Activated CD8-positive, alpha-beta memory T cell treated with anti-CD3 and anti-CD28 coated beads, Interleukin-2, amount 50 U/mL, for 48 hours (primary cell): ENCODE results near the gene DCLRE1B.
A peak's percentile ranks its signal among the peaks of the same experiment; 100 is the strongest.
"Not testable (repeated sequence)": the region's sequence is repeated elsewhere in the genome, so short reads cannot be mapped to it uniquely, and the experiment has no call there.

Source experiments
- DNase-seq: peaks from one replicate; pipeline ENCODE4 v3.0.0-alpha.2; 2020

DCLRE1B gene

DNA sequence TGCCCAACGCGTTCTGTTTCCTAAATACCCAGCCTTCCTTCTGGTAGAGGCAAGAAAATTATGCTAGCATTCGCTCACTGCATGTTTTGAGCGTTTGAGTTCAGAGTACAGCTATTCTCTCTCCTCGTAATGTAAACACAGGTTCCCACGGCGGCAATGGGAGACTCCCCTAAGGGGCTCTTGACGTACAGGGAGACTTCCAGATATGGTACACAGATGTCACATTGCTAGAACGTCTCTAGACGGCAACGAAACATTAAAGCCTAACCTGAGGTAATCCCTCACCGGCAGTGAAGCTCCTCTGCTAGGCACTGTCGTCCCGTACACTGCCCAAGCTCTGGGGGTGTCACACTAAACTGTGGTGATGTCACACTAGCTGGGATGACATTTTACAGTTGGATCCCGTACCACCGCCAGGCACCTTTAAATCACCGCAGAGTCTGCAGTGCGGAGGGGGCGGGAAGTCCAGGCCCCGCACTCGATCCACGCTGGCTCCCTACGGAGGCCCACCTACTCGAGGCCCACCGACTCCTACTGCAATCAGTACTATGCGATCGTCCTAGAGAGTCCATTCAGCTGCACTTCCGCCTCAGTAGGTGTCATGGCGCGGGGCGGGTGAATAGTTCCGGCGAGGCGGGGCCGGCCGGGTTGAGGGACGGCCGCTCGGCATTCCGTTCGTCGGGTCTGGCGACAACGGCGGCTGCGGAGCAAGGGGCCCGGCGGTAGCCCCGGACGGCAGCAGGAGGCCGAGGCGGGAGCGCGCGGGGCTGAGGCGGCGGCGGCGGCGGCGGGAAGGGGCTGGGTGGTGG is 24.0 kb downstream of the DCLRE1B start, which contains the start of gene HIPK1:
Gene HIPK1 (plus strand): TSS at position 384 of the 809 bp plus-strand sequence.
- DNase-seq, result peak; percentile 95

DNA sequence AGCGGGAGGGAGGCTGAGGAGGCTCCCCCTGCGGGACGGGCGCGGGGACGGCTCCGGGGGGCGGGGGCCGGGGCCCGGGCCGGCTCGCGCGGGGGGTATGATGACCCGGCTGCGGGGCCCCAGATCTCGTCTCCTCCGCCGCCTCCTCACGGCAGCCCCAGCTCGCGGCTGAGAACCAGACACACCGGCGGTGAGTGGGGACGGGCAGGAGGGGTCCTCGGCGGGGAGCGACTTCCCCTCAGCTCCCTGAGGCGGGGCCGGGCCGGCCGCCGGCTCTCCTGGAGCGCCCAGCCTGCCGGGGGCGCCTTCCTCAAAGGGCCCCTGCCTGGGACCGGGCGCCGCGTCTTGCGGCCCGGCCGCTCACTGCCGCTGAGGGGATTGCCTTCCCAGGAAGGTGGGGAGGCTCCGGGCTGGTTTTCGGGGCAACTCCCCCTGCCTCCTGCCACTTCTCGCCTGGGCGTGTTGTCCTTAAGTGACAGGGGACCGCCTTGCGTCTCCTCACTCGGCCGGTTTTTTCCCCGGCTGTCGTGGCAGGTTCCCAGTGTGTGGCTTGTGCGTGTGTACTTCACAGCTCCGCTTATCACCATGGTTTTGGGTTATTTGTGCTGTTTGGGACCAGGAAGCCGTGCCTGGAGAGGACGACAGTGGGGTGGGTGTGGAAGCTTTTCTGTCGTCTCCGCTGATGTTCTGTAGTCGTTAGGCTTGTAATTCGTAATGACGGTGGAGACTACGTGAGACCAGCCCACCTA is 24.8 kb downstream of the DCLRE1B start:
- peak; percentile 81 for DNase-seq

DNA sequence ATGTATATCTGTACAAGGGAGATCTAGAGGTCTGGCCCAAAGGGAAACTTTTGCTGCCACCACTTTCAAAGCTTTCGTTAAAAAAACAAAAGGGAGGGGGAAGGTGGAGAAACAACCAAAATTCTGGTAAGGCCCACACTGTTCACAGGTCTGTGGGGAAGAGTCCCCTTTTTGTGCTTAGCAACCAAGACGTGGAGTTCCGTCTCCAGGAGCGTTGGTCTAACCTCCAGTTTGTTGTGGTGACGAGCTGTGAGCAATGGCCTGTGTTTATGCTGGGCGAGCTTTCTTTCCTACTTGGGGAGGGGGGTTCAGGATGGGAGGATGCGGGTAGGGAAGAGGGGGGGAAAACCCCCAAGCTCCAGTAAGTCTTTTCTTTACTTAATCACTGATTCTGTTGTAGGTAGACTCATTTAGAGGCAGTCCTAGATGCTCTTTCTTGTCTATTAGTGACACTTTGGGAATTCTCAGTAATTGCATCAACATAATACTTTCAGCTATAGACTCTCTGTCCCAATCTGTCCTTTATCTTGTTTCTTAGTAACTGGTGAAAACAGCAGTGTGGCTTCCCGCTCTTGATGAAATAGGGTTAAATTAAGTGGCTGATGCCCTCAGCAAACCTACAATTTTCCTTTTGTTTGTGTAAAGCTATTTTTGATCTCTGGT is 25.5 kb downstream of the DCLRE1B start:
- peak; percentile 77 for DNase-seq

DNA sequence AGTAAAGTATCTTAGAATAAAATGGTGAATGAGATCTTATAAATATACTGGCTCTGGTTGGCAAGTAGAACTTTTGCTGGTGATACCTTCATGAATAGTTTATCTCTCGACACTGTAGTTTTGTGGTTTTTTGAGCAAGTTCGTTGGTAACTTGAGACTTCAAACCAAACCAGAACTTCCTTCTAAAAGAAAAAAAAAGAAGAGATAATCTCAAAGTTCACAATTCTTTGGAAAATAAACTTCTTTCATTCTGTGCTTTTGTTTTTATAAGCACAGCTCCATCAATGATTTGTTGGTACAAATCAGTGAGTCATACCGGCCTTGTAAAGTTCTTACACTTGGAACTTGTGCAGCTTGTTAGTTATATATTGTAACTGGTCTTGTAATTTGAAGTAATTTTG is 26.3 kb downstream of the DCLRE1B start:
- no peak for DNase-seq

DNA sequence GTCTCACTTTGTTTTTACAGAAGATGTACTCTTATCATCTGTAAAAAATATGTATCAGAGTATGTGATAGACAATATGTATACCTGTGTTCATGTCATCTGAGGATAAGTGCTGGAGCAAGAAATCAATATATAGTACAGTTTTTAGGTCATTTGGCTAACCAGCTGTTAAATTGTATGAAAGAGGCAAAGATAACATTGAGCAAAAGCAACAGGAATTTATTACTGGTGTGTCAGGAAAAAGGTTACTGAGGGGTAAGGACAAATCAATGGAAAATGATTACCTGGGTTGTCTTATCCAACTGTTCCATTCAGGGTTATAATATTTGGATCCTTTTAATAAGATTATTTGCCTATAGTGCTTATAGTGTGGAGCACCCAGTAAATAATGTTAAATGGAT is 28.9 kb downstream of the DCLRE1B start:
- DNase-seq, result no peak

DNA sequence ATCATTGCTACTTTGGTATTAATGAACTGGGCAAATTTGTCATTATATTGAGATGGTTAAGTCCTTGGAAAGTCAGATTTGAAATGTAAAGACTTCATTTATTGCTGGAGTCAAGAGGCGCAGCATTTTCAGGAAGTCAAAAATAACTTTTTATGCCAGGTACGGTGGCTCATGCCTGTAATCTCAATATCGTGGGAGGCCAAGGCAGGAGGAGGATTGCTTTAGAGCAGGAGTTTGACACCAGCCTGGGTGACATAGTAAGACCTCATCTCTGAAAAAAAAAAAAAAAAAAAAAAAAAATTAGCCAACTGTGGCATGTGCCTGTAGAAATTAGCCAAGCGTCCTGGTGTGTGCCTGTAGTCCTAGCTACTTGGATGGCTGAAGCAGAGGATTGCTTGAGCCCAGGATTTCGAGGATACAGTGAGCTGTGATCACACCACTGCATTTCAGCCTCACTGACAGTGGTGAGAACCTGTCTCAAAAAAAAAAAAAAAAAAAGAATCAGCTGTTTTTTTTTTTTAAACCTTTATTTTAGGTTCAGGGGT is 29.5 kb downstream of the DCLRE1B start:
- DNase-seq, result no peak

DNA sequence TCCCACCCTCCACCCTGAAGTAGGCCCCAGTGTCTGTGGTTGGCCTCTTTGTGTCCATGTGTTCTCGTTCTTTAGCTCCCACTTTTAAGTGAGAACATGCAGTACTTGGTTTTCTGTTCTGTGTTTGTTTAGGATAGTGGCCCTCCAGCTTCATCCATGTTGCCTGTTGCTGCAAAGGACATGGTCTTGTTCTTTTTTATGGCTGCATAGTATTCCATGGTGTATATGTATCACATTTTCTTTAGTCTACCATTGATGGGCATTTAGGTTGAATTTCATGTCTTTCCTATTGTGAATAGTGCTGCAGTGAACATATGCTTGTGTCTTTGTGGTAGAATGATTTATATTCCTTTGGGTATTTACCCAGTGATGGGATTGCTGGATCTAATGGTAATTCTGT is 30.1 kb downstream of the DCLRE1B start:
- no peak for DNase-seq

DNA sequence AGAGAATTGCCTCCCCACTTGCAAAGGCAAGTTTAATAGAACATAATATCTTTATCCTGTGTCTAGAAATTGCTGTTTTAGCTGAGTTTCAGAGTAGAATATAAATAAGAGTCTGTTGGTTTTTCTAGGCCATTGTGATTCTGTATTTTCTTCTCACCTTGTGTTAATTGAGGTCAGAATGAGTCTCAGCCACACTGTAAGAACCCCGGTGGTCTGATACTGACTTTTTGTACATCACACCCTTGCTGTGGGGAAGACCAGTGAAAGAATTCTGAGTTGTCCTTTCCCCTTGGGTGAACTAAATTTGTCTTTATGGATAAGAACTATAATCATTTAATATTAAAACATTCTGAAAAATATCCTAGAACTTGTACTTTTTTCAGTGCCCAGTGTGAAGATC is 30.8 kb downstream of the DCLRE1B start:
- DNase-seq, result no peak

DNA sequence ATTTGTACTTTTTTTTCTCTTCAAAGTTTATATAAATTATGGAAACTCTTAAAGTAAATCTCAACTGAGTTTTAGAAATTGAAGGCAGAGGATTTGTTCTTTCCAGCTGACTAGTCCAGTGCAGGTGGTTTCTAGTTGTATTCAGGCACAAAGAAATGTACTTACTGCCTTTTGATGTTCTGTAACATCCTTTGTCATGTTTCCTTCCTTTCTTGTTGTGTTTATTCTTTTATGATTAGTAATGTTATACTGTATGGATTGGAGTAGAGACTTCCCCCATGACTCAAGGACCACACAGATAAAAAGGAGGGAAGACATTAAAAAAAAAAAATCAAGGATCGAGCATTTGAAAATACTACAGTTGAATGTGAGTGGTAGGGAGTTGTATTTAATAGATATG is 32.0 kb downstream of the DCLRE1B start:
- no peak for DNase-seq

DNA sequence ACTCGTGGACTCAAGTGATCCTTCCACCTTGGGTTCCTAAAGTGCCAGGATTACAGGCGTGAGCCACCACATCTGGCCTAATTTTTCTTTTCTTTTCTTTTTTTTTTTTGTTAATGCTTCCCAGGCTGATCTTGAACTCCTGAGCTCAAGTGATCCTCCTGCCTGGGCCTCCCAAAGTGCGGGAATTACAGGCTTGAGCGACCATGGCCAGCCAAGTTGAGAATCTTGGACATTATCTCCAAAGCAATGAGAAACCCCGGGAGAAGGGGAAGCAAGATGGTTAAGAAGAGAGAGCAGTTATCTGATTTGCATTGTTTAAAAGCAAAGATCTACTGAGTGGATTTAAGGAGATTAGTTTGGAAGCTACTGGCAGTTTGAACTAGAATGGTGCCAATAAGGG is 33.1 kb downstream of the DCLRE1B start:
- DNase-seq, result no peak

DNA sequence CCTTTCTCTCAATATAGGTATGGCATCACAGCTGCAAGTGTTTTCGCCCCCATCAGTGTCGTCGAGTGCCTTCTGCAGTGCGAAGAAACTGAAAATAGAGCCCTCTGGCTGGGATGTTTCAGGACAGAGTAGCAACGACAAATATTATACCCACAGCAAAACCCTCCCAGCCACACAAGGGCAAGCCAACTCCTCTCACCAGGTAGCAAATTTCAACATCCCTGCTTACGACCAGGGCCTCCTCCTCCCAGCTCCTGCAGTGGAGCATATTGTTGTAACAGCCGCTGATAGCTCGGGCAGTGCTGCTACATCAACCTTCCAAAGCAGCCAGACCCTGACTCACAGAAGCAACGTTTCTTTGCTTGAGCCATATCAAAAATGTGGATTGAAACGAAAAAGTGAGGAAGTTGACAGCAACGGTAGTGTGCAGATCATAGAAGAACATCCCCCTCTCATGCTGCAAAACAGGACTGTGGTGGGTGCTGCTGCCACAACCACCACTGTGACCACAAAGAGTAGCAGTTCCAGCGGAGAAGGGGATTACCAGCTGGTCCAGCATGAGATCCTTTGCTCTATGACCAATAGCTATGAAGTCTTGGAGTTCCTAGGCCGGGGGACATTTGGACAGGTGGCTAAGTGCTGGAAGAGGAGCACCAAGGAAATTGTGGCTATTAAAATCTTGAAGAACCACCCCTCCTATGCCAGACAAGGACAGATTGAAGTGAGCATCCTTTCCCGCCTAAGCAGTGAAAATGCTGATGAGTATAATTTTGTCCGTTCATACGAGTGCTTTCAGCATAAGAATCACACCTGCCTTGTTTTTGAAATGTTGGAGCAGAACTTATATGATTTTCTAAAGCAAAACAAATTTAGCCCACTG is 35.5 kb downstream of the DCLRE1B start:
- DNase-seq, result peak; percentile 77

DNA sequence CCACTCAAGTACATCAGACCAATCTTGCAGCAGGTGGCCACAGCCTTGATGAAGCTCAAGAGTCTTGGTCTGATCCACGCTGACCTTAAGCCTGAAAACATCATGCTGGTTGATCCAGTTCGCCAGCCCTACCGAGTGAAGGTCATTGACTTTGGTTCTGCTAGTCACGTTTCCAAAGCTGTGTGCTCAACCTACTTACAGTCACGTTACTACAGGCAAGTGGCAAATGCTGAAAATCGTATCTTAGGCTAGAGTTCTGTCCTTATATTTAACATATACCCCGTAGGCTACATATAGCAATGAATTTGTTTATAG is 36.1 kb downstream of the DCLRE1B start:
- DNase-seq, result no peak

DNA sequence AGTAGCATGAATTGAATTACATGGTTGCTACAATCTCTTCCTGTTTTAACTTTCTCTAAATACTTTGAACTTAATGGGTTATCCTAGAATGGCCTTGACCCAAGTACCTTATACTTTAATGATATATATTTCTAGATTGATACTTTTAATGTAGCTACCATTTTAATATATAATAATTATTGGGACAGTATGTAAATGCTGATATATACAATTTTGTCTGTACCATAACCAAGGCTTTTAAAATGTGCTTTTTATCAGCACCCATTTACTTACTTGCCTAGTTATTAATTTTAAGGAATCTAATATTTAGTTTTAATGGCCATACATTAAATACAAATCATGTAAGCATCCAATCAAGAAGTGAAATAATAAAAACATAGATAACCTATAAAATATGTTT is 37.4 kb downstream of the DCLRE1B start:
- no peak for DNase-seq

DNA sequence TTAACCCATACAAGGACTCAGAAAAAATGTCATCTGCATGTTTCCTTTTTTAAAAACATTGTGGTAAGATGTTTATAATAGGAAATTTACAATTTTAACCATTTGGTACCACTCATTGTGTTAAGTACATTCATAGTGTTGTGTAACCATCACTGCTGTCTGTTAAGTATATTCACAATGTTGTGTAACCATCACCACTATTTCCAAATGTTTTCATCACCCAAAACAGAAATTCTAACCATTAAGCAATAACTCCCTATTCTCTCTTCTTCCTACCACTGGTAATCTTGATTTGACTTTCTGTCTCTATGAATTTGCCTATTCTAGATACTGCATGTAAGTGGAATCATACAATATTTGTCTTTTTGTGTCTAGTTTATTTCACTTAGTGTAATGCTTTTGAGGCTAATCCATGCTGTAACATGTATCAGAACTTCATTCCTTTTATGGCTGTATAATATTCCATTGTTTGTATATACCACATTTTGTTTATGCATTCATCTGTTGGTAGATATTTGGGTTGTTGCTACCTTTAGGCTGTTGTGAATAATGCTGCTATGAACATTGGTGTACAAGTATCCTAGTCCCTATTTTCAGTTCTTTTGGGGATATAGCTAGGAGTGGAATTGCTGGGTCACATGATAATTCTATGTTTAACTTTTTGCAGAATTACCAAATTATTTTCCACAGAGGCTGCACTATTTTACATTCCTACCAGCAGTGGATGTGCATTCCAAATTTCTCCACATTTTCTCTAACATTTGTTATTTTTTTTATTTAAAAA is 38.1 kb downstream of the DCLRE1B start:
- no peak for DNase-seq

DNA sequence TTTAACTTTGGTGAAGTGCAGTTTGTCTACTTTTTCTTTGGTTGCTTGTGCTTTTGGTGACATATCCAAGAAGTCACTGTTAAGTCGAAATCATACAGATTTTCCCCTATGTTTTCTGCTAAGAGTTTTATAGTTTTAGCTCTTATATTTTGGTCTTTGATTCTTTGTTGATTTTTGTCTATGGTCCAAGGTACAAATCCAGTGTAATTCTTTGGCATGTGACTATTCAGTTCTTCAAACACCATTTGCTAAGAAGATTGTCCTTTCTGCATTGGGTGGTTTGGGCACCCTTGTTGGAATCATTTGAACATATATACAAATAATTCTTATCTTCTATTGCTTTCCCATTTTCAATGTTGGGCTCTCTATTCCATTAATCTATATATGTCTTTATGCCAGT is 40.2 kb downstream of the DCLRE1B start:
- DNase-seq, result no peak

DNA sequence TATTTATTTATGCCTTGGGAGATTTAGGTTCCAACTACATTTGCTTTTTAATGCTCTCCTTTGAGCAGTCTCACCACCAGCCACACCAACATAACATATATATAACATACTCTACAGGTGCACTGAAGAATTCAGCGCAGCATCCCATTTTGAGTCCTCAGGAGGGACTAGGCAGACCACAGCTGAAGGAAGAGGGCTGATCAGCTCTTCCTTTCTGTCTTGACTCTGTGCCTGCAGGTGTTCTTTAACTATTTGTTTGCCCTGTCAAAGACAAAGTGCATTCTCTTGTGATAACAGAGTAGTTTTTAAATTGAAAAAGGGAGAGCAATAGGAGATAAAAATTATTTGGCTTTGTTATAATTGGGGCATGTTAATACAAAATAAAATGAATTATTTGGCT is 41.0 kb downstream of the DCLRE1B start:
- no peak for DNase-seq

DNA sequence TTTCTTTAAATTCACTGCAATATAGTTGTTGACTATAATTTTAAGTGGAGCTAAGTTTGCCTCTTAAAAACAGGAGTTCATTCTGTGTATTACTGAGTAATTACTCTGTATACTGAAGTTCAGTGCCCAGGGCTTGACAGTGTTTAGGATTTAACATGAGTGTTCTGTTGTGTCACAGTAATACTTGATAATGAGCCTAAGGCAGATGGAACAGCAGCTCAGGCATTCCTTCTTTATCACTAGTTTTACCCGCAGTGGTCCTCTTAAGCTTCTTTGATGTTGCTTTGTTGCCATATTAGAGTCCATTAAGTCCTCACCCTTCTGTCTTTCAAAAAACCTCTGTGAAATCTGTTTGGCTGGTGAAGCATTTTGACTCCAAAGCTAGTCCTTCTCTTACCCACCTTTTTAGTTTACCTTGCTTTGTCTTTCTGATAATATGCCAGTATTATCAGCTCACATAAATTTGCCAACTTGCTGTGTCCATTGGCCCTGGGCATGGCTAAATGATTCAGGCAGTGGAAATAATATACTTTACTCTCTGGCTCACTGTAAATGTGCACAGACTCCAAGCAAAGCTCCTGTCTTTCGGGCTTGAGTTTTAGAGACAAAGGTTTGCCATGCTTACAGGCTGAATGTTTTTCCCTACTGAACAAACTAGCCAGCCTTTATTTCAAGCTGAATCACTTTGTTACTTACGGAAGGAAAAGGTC is 41.7 kb downstream of the DCLRE1B start:
- DNase-seq, result no peak

DNA sequence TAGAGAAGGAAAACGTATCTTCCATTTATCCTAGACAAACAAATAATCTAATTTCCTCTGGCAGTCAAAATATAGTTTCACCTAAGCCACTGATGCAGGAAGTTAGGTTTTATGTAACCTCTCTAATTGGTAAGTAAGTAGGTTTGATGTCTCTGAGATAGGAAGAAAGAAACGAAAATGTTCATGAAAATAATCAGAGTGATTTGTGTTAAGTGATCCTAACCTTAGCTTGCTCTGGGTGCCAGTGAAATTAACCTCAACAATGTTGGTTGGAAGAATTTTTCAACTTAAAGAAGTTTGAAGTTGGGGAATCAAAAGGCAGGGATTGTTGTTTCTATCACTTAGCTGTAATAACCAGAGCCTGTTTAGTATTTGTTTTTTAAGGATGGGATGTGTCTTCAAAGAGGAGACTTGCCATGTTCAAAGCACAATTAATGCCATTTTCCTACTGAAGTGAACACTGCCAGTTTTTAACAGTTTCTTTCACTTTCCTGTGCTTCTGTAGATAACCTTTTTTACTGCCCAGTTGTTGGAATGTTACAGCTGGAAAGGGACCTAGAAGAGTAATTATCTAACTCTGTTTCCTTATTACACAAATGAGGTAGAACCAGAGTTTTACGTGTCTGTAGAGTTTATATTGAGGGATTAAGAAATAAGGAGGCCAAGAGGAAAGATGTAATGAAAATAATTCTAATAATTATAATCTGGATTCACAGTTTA is 42.4 kb downstream of the DCLRE1B start:
- DNase-seq, result no peak

DNA sequence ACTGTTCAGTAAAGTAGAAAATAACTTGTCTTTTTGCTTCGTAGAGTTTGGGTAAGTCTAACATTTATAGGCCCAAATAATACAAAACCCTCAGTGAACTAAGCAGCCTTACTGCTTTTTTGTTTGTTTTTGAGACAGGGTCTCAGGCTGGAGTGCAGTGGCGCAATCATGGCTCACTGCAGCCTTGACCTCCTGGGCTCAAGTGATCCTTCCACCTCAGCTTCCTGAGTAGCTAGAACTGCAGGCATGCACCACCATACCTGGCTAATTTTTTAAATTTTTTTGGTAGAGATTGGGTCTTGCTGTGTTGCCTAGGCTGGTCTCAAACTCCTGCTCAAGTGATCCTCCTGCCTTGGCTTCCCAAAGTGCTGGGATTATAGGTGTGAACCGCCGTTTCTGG is 43.0 kb downstream of the DCLRE1B start:
- not testable (repeated sequence) for DNase-seq

DNA sequence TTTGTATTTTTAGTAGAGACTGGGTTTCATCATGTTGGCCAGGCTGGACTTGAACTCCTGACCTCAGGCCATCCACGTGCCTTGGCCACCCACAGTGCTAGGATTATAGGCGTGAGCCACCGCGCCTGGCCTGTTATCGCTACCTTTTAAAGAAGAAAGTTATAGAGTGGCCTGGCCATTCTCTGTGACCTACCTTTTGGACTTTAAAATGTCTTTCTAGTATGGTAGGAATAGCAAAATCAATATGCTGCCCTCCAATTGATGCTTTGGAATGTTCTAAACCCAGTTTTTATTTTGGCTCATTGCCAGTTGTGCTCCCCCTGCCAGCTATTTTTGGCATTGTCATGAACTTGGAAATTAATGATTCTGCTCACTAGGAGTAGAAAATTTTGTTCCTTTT is 43.9 kb downstream of the DCLRE1B start:
- no peak for DNase-seq
